Measurements from ENCODE around the gene CLIC5.

DNA sequence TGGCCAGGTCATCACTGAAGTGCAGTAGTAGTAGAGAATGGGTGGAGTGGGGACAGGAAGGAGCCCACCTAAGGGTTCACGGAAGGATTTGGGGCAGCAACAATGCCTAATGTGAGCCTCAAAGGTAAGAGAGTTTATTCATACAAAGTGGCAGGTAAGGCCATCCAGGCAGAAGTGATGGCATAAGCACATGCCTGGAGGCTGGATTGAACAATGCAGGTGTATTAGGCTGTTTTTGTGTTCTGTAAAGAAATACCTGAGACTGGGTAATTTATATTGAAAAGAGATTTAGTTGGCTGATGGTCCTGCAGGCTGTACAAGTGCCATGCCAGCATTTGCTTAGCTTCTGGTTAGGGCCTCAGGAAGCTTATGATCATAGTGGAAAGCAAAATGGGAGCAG, 48.3 kb downstream of the CLIC5 start:
- TF ChIP-seq, protein P1, sequence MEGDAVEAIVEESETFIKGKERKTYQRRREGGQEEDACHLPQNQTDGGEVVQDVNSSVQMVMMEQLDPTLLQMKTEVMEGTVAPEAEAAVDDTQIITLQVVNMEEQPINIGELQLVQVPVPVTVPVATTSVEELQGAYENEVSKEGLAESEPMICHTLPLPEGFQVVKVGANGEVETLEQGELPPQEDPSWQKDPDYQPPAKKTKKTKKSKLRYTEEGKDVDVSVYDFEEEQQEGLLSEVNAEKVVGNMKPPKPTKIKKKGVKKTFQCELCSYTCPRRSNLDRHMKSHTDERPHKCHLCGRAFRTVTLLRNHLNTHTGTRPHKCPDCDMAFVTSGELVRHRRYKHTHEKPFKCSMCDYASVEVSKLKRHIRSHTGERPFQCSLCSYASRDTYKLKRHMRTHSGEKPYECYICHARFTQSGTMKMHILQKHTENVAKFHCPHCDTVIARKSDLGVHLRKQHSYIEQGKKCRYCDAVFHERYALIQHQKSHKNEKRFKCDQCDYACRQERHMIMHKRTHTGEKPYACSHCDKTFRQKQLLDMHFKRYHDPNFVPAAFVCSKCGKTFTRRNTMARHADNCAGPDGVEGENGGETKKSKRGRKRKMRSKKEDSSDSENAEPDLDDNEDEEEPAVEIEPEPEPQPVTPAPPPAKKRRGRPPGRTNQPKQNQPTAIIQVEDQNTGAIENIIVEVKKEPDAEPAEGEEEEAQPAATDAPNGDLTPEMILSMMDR (conservative IDR thresholded peaks at IDR 0.05; ENCODE audit: low read length) = no peak
- TF ChIP-seq EZH2phosphoT487 (IDR thresholded peaks at IDR 0.05; ENCODE audit: borderline replicate concordance) = no peak
